Peyer's patch (tissue), 4 donors: ENCODE results near the gene CLEC16A. TPM values are rescaled to one million over a fixed set of nuclear protein-coding genes. Genes with fewer than 3 reads are reported as not detected.

ENCODE experiments used
- DNase-seq, 3 donors: peaks; one replicate each; pipeline ENCODE4 v3.0.0-alpha.2; 2017 to 2019
- H3K27ac ChIP-seq, 4 donors: fragments of 200-600 bp; sonication (generic); one replicate each; pipeline ENCODE4 v1.5.1; 2016 to 2019
- H3K27me3 ChIP-seq, 2 donors: fragments of 200-600 bp; sonication (generic); one replicate each; pipeline ENCODE4 v1.5.1; 2019
- H3K36me3 ChIP-seq, 3 donors: fragments of 200-600 bp; sonication (generic); one replicate each; pipeline ENCODE4 v1.5.1; 2016 to 2019
- H3K4me1 ChIP-seq, 4 donors: fragments of 200-600 bp; sonication (generic); one replicate each; pipeline ENCODE4 v1.5.1; 2016 to 2019
- H3K4me3 ChIP-seq, 4 donors: fragments of 200-600 bp; sonication (generic); 1 replicate in 3 of 4; 2 replicates in 1 of 4; pipeline ENCODE4 v1.5.1; 2016 to 2019; ENCODE audit warnings: mild to moderate bottlenecking in 1 of 4
- H3K9me3 ChIP-seq, 4 donors: fragments of 200-600 bp; sonication (generic); one replicate each; pipeline ENCODE4 v1.5.1; 2016 to 2019; ENCODE audit warnings: mild to moderate bottlenecking in 1 of 4
- CTCF ChIP-seq, 6 experiments: fragments of 450-650 bp in 4 of 6; fragments of 200-600 bp in 2 of 6; sonication (generic) in 1 of 6; IDR thresholded peaks; one replicate each; pipeline ENCODE4 v1.5.1; 2017 to 2019; ENCODE audit warnings: antibody characterized with exemption in 6 of 6, mild to moderate bottlenecking in 3 of 6, moderate library complexity in 1 of 6
- POLR2A ChIP-seq, 2 donors: fragments of 450-650 bp; IDR thresholded peaks; one replicate each; pipeline ENCODE4 v1.5.1; 2017; ENCODE audit warnings: antibody characterized with exemption in 2 of 2, mild to moderate bottlenecking in 2 of 2, moderate library complexity in 2 of 2
- total RNA-seq, 4 donors: library from RNA; depleted of rRNA; stranded (reverse); fragments of >200 nt; gene quantifications; one replicate each; pipeline ENCODE4 v1.1.0, GENCODE V29; 2016

CLEC16A gene
- 100 to 1,000 TPM in 1 of 4 donors, 10 to 100 TPM in 3; 37.8 to 139 (median 64.3) TPM for total RNA-seq

GRCh38 chr16:10944249-10945064 lies at the start of gene CLEC16A:
Gene CLEC16A (plus strand): TSS chr16:10944564. CDS start chr16:10944718, 154 bp downstream.
- Histone ChIP-seq H3K27me3 (no peaks in the 10 kb centered on the region), H3K9me3 (no peaks in the 10 kb centered on the region), H3K4me1 (peaks cover 3 to 56% (median 20%) of the 10 kb centered on the region in 4 donors), H3K27ac (peak within 1 kb of the TSS; percentile 79 to 89 (median 86)), H3K36me3 (no peaks in the 10 kb centered on the region), H3K4me3 (peak within 1 kb of the TSS; percentile 79 to 94 (median 91))
- peak; percentile 94 to 99 (median 98) for DNase-seq
- peak in 5 of 6 experiments; percentile 12 to 43 (median 28) for TF ChIP-seq CTCF (IDR thresholded peaks at IDR 0.05)
- TF ChIP-seq POLR2A (IDR thresholded peaks at IDR 0.05), result peak; percentile 73 to 88

- Histone ChIP-seq H3K27me3 (no peaks in the 10 kb centered on the region), H3K27ac (peak overlapping the region in 1 of 4 donors; percentile 31), H3K4me1 (peaks cover 0 to 9% (median 4%) of the 10 kb centered on the region in 4 donors), H3K36me3 (peaks cover 0 to 15% (median 0%) of the 10 kb centered on the region in 3 donors), H3K9me3 (no peaks in the 10 kb centered on the region), H3K4me3 (no peak overlapping the region)
- DNase-seq, result peak in 2 of 3 donors; percentile 48 to 68
- TF ChIP-seq POLR2A (IDR thresholded peaks at IDR 0.05) (no peak), CTCF (IDR thresholded peaks at IDR 0.05) (no peak)
Observed at GRCh38 chr16:10895053-10895946, 49.1 kb upstream of the CLEC16A start.

- Histone ChIP-seq H3K9me3 (no peaks in the 10 kb centered on the region), H3K36me3 (peaks cover 0 to 17% (median 0%) of the 10 kb centered on the region in 3 donors), H3K27me3 (no peaks in the 10 kb centered on the region), H3K27ac (peak overlapping the region in 1 of 4 donors; percentile 61), H3K4me1 (peaks cover 0 to 9% (median under 1%) of the 10 kb centered on the region in 4 donors), H3K4me3 (no peak overlapping the region)
- TF ChIP-seq POLR2A (IDR thresholded peaks at IDR 0.05), result no peak
- no peak for TF ChIP-seq CTCF (IDR thresholded peaks at IDR 0.05)
- no peak for DNase-seq
Observed at GRCh38 chr16:10896165-10896564, 48.2 kb upstream of the CLEC16A start.

GRCh38 chr16:10896723-10897122 lies 47.6 kb upstream of the CLEC16A start:
- Histone ChIP-seq H3K27me3 (no peaks in the 10 kb centered on the region), H3K4me1 (peaks cover 0 to 9% (median 0%) of the 10 kb centered on the region in 4 donors), H3K27ac (peak overlapping the region in 1 of 4 donors; percentile 61), H3K4me3 (no peak overlapping the region), H3K36me3 (peaks cover 0 to 22% (median 0%) of the 10 kb centered on the region in 3 donors), H3K9me3 (no peaks in the 10 kb centered on the region)
- TF ChIP-seq CTCF (IDR thresholded peaks at IDR 0.05), result no peak
- TF ChIP-seq POLR2A (IDR thresholded peaks at IDR 0.05), result no peak
- DNase-seq, result no peak

- peak overlapping the region in 1 of 4 donors; percentile 61 for H3K27ac ChIP-seq
- H3K9me3 ChIP-seq, result no peaks in the 10 kb centered on the region
- peaks cover 0 to 9% (median 0%) of the 10 kb centered on the region in 4 donors for H3K4me1 ChIP-seq
- peak in 2 of 3 donors; percentile 65 to 68 for DNase-seq
- H3K27me3 ChIP-seq, result no peaks in the 10 kb centered on the region
- H3K36me3 ChIP-seq, result peaks cover 0 to 26% (median 0%) of the 10 kb centered on the region in 3 donors
- TF ChIP-seq POLR2A (IDR thresholded peaks at IDR 0.05), result no peak
- TF ChIP-seq CTCF (IDR thresholded peaks at IDR 0.05), result no peak
- no peak overlapping the region for H3K4me3 ChIP-seq
Observed at GRCh38 chr16:10897134-10897533, 47.2 kb upstream of the CLEC16A start.
